NCI-H1417 treated with DMSO at 0.1 percent for 48 hours (cell line): ENCODE measurements around the gene SCRN2.

ENCODE experiments used
- DNase-seq: peaks from one replicate; lab custom pipeline; 2025; lab: John Stamatoyannopoulos, UW

Gene SCRN2

GRCh38 chr17:47804461-47804860 lies 36.6 kb downstream of the SCRN2 start:
- DNase-seq, result no peak

- DNase-seq, result no peak
These were observed 37.3 kb downstream of the SCRN2 start for GRCh38 chr17:47803751-47804150.

GRCh38 chr17:47803201-47803600 lies 37.9 kb downstream of the SCRN2 start:
- DNase-seq, result no peak

- DNase-seq, result peak; percentile 7
These were observed 38.6 kb downstream of the SCRN2 start for GRCh38 chr17:47802341-47803022.

- no peak for DNase-seq
These were observed 39.2 kb downstream of the SCRN2 start for GRCh38 chr17:47801906-47802305.

GRCh38 chr17:47801176-47801765 lies 39.8 kb downstream of the SCRN2 start:
- DNase-seq, result no peak

GRCh38 chr17:47800686-47801085 lies 40.4 kb downstream of the SCRN2 start:
- DNase-seq, result no peak

GRCh38 chr17:47797797-47798196 lies 43.3 kb downstream of the SCRN2 start:
- no peak for DNase-seq

- no peak for DNase-seq
These were observed 48.1 kb downstream of the SCRN2 start for GRCh38 chr17:47792979-47793378.

- DNase-seq, result no peak
These were observed 48.6 kb downstream of the SCRN2 start for GRCh38 chr17:47792457-47792856.

GRCh38 chr17:47791025-47791424 lies 50.0 kb downstream of the SCRN2 start:
- no peak for DNase-seq

- DNase-seq, result no peak
These were observed 51.2 kb downstream of the SCRN2 start for GRCh38 chr17:47789611-47790561.
